HL-60/S4 treated with phorbol 12-myristate 13-acetate at 8.2 ng/mL for 4 days and 3 days (cell line): Measurements from ENCODE around the gene TMPRSS13.

Experiments used
- in situ Hi-C: fragments of 300-500 bp; cut with MboI; formaldehyde crosslinking; loops from 2 replicates; pipeline ENCODE4 v1.15.0; 2022; ENCODE audit warnings: low sequenced_read_pairs

Gene TMPRSS13

GRCh38 chr11:117914991-117915618, 14.1 kb downstream of the TMPRSS13 start:
- in situ Hi-C loops, result no loop called here

DNA sequence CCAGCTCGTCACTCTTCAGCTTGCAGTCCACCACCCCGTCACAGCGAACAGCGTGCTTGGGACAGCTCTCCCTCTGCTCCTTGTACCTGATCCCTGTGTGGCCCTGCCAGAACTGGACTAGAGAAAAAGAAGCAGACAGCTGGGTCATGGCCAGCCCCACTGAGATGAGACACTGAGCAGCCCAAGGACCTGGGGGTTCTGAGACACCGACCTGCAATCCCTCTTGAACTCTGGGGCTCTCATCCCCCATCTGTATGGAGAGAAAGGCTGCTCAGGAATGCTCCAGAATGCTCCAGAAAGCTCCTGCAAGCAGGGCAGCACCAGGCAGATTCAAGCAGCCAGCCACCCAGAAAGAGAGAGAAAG, 14.8 kb downstream of the TMPRSS13 start:
- in situ Hi-C loops, result no loop called here

GRCh38 chr11:117913736-117914397, 15.3 kb downstream of the TMPRSS13 start:
- in situ Hi-C loops, result no loop called here

DNA sequence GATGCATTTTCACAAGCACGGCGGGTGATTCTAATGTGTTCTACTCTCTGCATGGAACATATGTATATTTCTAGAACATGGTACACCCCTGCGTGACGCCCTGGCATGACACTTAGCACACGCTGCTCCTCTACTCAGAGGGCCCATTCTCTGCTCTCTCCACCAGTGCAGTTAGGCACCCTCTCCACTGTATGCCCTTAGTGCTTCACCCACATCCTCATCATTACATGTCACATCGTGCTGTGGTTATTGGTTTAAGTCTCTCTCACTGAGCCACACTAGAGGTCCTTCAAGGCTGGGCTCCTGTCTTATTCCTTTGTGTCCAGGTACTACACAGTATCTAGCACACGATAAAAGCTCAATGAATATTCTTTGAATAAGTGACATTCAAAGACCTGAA, 16.7 kb downstream of the TMPRSS13 start:
- in situ Hi-C loops, result no loop called here

DNA sequence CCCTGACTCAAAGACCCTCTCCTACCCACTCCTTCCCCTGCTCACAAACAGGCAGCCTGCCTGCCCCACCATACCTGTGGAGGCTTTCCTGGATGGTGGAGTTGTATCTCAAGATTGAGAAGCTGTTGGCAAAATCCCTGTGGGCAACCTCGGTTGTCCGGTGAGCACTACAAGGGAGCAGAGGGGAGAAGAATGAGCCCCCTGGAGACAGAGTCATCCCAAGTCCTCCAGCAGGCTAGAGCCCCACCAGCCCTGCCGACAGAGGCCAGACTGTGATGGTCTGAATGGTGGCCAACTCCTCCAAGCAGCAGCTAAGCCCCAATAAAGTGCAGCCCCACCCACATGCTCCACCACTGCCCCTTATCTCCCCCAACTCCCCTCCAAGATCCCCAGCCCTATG, 17.5 kb downstream of the TMPRSS13 start:
- in situ Hi-C loops, result no loop called here

DNA sequence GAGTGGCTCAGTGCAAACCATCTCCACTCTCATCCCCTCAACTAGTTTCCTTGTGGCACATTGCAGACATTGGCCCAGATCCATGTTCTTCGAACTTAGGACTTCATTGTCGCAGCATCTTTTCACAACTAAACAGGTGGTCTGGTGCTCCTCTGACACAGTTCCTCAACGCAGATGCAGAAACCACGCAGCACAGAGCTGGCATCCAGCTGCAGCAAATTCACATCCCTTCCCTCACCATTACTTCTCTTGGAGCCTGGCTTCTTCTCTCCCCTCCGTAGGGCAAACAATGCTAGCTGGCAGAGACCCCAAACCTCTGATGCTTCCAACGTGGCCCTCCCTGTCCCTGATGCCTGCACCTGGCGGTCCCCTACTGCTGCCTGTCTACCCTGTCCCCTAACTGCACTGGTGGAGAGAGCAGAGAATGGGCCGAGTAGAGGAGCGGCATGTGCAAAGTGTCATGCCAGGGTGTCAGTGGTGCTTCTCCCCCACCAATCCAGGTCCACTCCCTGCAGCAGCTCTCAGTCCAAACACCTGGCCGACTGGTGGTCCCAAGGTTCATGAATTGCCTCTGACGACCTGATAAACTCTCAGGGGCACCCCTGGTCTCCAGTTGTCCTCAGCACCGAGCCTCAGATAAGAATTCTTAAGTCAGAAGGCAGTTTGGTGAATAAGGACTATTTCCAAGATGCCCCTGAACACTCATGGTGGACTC, 18.1 kb downstream of the TMPRSS13 start:
- in situ Hi-C loops, result no loop called here

DNA sequence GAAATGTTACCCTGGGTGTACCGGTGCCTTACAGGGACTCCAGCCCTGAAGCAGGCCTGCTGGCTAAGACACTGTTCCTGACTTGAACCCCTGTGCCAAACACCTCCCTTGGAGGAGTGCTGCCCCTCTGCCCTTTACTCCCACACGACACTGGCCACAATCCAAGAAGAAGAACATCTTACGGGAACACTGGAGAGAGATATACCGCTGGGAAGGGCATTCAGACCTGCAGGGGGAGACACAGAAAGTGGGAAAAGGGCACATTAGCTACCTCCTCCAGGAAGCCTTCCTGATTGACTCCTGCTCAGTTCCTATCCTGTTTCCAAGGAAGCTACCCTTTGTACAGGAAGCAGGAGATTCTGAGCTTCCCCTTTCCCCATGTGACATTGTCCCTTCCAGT, 18.7 kb downstream of the TMPRSS13 start:
- in situ Hi-C loops, result no loop called here

GRCh38 chr11:117909611-117910382, 19.4 kb downstream of the TMPRSS13 start:
- in situ Hi-C loops, result no loop called here

- in situ Hi-C loops, result no loop called here
Observed at GRCh38 chr11:117908959-117909610, 20.1 kb downstream of the TMPRSS13 start.

DNA sequence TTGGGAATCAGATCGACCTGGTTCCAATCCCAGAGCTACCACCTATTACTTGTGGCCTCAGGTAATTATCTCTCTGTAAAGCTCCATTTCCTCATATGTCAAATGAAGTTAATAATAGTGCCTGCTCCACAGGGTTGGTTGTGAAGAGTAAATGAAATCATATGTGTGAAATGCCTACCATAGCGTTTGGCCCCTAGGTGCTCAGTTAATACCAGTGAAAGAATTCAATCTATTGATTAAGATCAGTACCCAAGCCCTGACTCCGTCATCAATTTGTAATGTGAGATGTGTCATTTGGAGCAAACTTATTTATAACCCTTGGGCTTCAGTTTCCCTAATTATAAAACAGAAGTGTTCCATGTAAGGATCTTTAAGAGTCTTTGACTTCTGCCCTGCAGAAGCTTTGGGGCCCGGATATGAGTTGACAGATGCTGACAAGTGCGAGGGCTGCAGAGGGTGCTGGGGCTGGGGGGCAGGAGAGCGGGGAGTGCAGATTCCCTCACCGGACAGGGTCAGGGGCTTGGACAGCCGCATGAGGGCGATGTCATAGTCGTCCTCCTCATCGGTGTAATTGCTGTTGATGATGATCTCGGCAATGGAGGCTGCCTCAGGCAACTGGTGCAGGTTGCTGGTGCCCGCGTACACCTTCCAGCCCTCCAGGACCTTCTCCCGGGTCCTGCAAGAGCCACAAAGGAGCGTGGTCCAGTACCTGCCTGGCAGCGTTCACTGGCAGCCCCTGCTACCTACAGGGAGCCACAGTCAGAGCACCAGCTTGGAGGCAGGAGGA, 20.9 kb downstream of the TMPRSS13 start:
- in situ Hi-C loops, result no loop called here

- in situ Hi-C loops, result no loop called here
Observed at GRCh38 chr11:117907276-117908108, 21.7 kb downstream of the TMPRSS13 start.

- in situ Hi-C loops, result no loop called here
Observed at GRCh38 chr11:117906710-117907109, 22.5 kb downstream of the TMPRSS13 start.

GRCh38 chr11:117906126-117906525, 23.1 kb downstream of the TMPRSS13 start:
- in situ Hi-C loops, result no loop called here

DNA sequence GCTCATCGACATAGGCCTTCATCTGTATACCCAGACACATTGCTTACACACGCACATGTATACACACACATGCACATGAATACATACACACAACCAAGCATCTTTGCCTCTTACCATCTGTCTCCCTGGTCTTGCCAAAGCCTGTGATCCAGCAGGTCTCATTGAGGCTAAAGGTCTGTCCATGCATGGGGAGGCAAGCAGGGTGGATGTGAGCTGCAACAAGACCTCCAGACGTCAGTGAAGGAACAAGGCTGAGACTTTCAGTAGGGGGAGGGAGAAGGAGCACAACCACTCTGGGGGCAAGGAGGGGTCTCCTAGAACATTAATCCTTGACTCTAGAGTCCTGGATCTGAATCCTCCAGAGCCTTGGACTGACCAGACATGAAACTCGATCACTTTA, 23.7 kb downstream of the TMPRSS13 start:
- in situ Hi-C loops, result no loop called here

GRCh38 chr11:117903505-117904382, 25.5 kb downstream of the TMPRSS13 start:
- in situ Hi-C loops, result no loop called here

- in situ Hi-C loops, result no loop called here
Observed at GRCh38 chr11:117902001-117902845, 27.0 kb downstream of the TMPRSS13 start.

DNA sequence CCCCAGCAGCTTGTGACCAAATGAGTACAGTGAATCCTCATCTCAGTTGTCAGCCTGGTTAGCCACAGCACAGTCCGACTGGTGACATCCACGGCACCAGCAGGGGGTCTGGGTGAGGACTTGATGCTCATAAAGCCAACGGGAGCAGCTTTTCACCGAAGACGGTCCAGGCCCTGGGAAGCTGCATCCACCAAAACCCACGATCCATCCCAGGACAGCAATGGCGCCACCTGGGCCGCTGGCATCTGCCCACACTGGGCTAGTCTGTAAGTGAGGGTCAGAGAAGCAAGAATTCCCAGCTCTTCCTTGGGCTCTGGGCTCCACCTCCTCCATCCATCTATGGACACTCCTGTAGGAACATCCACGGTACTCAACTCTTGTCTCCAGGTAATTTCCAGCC, 27.6 kb downstream of the TMPRSS13 start:
- in situ Hi-C loops, result no loop called here
